GM19099 (cell line): ENCODE measurements around the gene TRIM9.

ENCODE experiments used
- POLR2A ChIP-seq: IDR thresholded peaks from 3 replicates; pipeline ENCODE4 v1.6.1; 2011; ENCODE audit warnings: low read depth; ENCODE audit not compliant: insufficient read length; ENCODE audit errors: extremely low read depth

Gene TRIM9

DNA sequence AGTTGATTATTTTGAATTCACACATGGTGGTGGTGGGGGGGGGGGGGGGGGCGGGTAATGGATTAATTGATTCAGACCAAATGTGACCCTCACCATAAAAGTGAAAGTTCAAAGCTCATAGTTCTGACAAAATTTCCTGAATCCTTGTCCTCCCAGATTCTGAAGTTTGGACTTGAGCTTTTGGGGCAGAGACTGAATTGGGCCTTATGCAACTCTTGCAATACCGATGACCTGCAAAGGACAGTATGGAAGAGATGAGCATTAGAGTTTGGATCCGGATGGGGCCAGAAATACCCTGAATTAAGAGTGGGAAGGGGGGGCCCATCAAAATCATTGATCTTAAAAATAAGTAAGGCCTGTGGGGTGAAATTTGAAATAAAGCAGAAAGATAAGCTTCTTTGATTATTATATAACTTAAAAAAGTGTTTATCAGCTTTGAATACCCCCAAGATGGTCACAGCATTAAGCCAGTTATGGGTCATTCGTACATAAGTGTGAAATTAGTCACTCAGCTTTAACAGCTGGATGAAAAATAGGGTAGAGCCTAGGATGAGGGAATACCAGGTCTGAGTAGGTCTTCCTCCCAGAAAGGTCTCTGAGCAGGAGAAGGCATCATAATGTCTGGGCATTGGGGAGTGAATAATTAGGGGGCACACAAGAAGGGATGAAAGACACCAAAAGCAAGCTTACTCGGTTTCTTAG lies 148.5 kb downstream of the TRIM9 start:
- no peak for TF ChIP-seq POLR2A

DNA sequence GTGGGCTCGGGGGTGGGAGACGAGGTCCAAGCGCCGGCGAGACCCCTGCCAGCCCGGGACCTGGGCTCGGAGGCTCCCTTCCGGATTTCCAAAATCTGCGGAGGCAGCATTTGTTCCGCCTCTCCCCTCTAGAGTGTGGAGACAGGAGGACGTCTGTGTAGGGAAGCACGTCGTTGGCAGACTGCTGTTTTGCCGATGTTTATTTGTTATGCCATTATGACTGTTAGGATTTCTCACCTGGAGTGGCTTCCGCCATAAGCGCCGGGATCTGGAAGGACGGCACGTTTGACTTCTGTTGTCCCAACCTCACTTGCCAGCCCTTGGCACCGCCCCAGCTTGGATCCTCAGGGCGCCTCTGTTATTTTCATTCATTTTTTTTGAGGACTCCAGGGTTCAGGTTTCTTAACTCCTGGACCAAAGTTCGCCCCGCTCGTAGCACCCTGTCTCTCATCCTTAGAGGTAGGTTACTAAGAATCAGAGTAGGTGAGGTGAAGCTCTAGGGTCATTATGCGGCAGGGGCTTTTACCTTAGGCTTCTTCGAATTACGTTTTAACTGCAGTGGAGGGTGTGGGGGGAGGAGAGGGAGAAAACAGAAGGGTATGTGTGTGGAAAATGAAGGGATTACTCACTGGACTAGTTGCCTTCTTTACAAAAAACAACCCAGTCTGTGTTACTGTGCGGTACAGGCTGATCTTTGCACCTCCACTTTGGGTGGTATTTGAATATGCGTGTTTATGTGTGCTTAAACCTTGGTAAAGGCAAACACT lies 150.1 kb downstream of the TRIM9 start:
- no peak for TF ChIP-seq POLR2A

DNA sequence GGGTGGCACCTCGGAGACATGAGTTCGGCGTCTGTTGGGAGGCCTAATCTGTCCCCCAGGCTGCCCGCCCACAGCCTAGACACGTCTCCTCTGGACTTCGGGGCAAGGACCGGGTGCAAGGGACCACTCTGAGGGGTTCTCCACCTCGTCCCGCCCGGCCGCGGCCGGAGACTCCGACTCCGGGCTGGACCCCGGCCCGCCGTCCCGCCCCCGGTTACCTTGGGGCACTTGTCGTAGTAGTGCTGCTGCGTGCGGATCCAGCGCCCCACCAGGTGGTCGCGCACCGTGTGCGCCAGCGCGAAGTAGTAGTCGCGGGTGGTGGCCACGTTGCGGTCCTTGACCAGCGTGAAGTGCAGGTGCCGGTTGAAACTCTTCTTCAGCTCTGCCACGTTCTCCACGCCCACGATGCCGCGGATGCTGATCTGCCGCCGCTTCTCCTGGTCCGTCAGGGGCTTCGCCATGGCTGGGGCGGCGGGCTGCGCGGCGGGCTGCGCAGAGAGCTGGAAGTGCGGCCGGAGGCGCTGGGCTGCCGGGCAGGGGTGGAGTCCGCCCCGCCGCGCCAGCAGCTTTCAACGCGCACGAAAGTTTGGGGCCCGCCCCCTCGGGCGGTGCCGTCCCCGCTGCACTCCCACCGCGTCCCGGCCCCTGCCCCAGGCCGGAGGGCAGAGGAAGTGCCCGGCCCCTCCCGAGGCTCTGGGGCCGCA lies 150.8 kb downstream of the TRIM9 start, which contains the start of gene PYGL:
Gene PYGL, minus strand, starts transcription at position 541 of the 704 bp plus-strand sequence. Its CDS starts 80 bp downstream, at position 461.
- TF ChIP-seq POLR2A = no peak

DNA sequence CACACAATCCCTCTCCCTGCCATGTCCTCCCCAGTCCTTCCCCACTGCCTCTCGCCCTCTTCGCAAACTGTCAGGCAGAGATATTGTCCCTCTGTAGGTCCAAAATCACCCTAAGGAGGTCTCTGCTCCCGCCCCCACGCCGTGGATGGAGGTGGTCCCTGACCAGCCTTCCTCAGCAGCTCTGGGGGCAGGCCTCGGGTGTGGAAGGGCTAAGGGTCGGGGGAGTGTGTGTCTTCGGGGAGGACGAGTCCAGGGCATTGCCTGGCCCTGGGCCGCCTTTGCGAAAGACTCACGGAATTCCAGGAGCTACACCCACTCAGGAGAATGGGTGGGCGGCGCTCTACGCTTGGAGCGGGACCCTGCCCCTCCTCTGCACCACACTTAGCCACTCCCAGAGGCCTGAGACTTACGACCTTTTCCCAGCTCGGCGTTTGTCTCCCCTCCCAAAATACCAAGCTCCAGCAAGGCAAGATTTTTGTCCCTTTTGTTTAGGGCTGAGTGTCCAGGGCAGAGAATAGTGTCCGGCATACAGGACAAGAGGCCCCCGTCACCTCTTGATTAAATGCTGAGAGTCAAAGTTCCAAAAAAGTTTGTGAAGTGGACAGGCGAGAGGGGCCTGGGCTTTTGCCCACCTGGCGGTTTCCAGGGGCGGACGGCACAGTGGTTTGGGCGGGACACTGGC lies 151.5 kb downstream of the TRIM9 start:
- TF ChIP-seq POLR2A = no peak

DNA sequence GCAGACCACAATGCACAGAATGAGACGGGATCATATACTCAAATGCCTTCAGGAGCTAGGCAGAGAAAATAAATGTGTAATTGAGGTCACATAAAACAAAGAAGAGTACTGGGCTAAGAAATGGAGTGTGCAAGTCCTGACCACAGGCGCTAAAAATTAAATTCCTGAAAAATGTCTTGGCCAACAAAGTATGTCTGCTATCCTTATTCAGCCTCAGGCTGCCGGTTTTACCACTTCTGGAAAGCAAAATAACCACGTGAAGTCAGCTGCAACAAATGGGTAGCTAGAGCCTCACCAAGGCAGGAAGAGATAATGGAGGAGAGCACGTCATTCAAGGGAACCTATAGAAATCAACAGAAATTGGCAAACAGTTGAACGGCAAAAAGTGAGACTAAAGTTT lies 153.8 kb downstream of the TRIM9 start:
- TF ChIP-seq POLR2A = no peak

DNA sequence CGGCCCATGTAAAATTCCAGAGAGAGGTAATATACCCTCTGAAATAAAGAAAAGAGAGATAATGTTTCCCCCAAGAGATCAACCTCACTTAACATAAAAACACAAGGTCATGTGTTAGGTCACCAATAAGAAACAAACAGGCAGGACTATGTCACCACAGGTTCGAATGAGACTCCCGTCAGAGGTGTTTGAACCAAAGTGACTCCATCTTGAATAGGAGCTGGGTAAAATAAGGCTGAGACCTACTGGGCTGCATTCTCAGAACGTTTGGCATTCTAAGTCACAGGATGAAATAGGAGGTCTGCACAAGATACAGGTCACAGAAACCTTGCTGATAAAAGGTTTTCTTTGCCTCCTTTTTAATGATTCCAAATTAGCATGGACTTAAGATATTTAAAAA lies 157.1 kb downstream of the TRIM9 start:
- no peak for TF ChIP-seq POLR2A

DNA sequence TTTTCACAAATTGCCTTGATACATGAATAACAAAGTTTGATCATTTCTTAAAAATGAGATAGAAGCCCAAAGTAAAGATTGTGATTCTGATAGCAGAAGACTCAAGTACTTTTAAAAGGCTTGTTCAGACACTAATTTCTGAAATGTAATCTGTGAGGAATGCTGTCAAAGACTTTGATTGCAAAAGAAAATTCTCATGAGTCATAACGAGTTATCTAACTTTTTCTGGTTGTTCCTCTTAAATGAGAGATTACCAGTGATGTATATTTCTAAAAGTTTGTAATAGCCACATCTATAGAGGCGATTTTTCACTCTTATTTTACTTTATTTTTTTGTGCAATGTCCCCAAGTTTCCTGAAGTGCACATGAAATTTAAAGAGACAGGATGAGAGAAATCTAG lies 157.6 kb downstream of the TRIM9 start:
- TF ChIP-seq POLR2A = no peak

DNA sequence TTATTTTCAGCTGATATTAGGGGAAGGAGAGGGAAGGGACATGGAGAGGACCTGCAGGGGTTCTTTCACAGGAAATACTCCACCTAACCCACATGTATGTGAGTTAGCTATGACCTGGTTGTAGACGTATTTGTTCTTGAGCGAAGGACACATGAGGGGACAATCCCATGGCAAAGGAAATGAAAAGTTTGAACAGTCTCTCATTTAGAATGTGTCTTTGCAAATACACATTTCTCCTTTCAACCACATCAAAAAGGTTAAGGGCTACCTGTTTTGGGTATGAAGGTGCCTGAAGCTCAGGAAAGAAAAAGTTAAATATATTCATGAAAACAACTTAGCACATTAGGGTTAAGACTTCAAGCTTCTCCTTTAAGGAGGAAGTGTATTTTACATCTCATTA lies 158.0 kb downstream of the TRIM9 start:
- TF ChIP-seq POLR2A = no peak

DNA sequence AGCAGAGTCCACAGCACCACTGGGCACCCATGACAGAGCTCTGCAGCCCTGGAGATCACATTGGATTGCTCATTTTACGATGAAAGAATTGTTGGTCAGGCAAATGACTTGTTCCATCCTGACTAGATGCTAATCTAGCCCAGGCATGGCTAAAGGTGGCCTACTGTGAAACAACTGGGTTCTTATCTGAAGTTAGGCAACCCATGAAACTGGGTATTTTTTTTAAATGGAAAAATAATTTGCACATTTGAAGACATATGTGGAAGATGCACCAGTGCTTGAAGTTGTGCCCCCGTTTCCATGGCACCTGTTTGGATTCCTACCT lies 158.9 kb downstream of the TRIM9 start:
- TF ChIP-seq POLR2A = no peak

DNA sequence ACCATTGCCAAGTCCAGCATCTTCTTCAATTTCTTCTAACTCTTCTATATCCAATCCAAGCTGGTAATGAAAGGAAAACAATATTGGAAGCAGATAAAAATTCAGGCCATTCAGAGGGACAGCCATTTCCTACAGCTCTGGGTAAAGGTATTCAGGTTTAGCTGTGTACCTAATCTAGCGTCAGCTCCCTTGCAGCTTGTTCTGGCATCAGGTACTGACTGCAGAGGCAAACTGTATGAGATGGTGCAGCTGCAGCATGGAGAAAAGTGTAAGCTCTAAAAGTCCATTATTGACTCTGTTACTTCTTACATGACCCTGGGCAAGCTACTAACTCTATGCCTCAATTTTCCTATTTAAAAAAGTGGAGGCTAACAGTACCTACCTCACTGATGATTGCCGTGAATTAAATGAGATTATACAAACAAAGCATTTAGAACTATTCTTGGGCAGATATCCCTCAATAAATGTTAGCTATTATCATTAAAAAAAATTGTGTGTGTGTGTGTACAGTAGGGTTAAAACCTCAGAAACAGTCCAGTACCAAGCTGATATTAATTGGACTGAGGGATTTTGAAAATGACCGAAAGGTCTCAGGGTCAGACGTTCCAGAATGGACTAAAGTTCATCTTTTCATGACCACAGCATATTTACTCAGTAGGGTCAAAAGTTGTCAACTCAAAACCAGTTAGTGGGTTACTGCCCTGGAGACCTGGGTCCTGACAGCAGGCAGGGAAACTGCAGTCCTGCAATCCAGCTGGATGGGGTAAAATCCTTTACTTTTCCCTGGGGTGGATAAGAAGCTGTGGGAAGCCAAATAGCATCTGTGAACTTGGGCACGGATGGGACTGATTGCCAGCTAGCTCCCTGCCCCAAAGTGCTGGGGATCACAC lies 159.5 kb downstream of the TRIM9 start:
- no peak for TF ChIP-seq POLR2A

DNA sequence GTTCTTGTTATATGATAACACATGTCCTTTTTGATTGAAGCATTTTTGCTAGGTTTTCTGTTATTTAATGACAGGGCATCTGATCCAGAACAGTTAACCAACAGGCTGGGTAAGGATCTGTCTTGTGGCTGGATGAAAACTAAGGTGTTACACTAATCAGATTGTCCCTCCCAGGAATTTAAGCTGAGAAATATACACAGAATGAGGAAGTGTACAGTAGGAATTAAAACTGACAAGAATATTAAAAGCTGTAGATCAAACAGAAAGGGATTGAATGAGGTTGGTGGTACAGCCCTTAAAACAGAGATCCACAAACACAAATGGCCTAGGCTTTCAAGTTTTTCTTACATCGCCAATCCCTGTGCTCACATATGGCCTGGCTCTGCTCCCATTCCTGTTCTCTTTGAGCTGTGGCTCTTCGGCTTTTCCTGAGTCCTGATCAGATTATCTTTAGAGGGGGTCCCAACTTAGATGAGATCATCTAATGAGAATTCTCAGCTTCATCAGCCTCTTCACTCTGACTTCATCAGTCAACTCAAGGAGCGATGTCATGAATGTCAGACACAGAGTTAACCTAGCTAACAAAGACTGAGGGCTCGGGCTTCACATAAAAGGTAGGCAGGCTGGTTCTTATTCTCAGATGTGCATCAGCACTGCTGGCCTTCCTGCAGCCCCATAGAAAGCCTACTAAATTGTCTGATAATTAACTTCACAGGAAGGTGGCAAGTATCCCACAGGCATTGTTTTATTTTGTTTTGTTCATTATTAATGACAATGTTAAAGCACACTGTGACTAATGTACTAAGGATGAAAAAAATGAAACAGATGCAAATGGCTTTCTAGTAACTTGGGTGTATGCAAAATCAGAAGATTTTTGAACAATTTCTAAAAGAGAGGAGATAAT lies 162.1 kb downstream of the TRIM9 start:
- TF ChIP-seq POLR2A = no peak

DNA sequence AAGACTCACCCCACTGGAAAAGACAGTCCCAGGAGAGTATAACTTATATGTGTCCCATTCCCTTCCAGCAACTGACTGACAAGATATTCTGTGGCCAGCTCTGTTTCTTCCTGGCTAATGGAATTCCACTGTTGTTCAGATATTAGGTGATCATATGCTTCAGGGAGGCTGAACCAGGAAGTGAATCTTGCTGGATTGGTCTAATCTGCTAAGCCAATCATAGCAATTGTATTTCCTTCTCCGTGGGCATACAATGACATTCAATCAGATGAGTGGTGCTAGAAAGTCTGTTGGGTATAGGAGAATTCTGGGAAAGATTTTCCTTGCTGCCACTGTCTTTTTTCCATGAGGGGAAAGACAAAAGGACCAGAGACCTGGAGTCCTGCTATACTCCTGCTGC lies 162.7 kb downstream of the TRIM9 start:
- TF ChIP-seq POLR2A = no peak

DNA sequence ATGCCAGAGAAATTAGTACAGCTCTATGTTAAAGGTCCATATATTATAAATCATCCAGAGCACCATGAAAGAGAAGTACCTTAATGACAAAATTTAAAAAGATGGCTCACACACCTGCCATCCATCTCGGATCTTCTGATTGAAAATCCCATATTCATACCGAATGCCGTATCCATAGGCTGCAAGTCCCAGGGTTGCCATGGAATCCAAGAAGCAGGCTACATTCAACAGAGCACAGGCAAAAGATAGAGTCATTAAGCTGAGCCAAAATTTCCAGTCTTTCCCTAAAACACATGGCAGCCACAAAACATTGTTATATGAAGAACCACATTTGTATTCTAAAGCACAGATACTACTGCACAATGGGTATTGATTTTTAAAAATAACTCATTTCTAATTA lies 163.3 kb downstream of the TRIM9 start:
- TF ChIP-seq POLR2A = no peak
